Breast epithelium (tissue), 4 donors: ENCODE data around the gene SLC8A2. TPM values are rescaled to one million over a fixed set of nuclear protein-coding genes. Genes with fewer than 3 reads are reported as not detected.
A peak's percentile ranks its signal among the peaks of the same experiment; 100 is the strongest.

Experiments used
- DNase-seq, 2 donors: peaks; one replicate each; pipeline ENCODE4 v3.0.0-alpha.2; 2019; ENCODE audit warnings: low spot score in 2 of 2
- H3K27ac ChIP-seq, 2 donors: fragments of 200-600 bp; sonication (generic) in 1 of 2; one replicate each; pipeline ENCODE4 v1.5.1; 2016 to 2019; ENCODE audit warnings: mild to moderate bottlenecking in 1 of 2
- H3K27me3 ChIP-seq, 2 donors: fragments of 200-600 bp; sonication (generic) in 1 of 2; one replicate each; pipeline versions ENCODE4 v1.5.1 to v1.6.0; 2017 to 2019; ENCODE audit warnings: control low read depth in 1 of 2, mild to moderate bottlenecking in 1 of 2
- H3K36me3 ChIP-seq: fragments of 200-600 bp; one replicate; pipeline ENCODE4 v1.5.1; 2019
- H3K4me1 ChIP-seq, 2 donors: fragments of 200-600 bp; sonication (generic); one replicate each; pipeline ENCODE4 v1.5.1; 2016 to 2019; ENCODE audit warnings: control low read depth in 1 of 2
- H3K4me3 ChIP-seq, 3 donors: fragments of 200-600 bp; sonication (generic); 1 replicate in 2 of 3; 2 replicates in 1 of 3; pipeline ENCODE4 v1.5.1; 2016 to 2019; ENCODE audit warnings: mild to moderate bottlenecking in 3 of 3, moderate library complexity in 2 of 3
- H3K9me3 ChIP-seq, 2 donors: fragments of 200-600 bp; sonication (generic) in 1 of 2; one replicate each; pipeline ENCODE4 v1.5.1; 2016 to 2019; ENCODE audit warnings: control low read depth in 1 of 2
- POLR2A ChIP-seq: fragments of 450-650 bp; IDR thresholded peaks from one replicate; pipeline ENCODE4 v1.6.1; 2016; ENCODE audit warnings: antibody characterized with exemption, mild to moderate bottlenecking, moderate library complexity
- POLR2AphosphoS5 ChIP-seq, 3 donors: sonication (generic); formaldehyde crosslinking; IDR thresholded peaks; one replicate each; pipeline ENCODE4 v1.6.1; 2017; ENCODE audit warnings: antibody characterized with exemption in 3 of 3
- intact Hi-C: fragments of 100-400 bp; cut with DNase I; formaldehyde crosslinking; loops from one replicate; pipeline ENCODE4 v1.15.1; 2023; ENCODE audit warnings: low total_unique reads
- total RNA-seq, 3 donors: library from RNA; depleted of rRNA; stranded (reverse); fragments of >200 nt; gene quantifications; one replicate each; pipeline ENCODE4 v1.1.0, GENCODE V29; 2016
- TF ChIP-seq, protein P1 (sequence below), 3 donors: fragments of 450-650 bp; IDR thresholded peaks; one replicate each; pipeline ENCODE4 v1.5.1; 2016 to 2017; ENCODE audit warnings: antibody characterized with exemption in 3 of 3, mild to moderate bottlenecking in 3 of 3, moderate library complexity in 3 of 3

Gene SLC8A2
- total RNA-seq, 3 donors from 2014 or later = under 0.01 to 0.29 TPM; not detected in 1

GRCh38 chr19:47432091-47432490 is 39.6 kb downstream of the SLC8A2 start:
- peaks cover 3 to 13% of the 10 kb centered on the region in 2 donors for H3K4me1 ChIP-seq
- intact Hi-C loops = no loop called here
- no peak for TF ChIP-seq POLR2A
- TF ChIP-seq POLR2AphosphoS5 (IDR thresholded peaks at IDR 0.05) = no peak
- TF ChIP-seq, protein P1, sequence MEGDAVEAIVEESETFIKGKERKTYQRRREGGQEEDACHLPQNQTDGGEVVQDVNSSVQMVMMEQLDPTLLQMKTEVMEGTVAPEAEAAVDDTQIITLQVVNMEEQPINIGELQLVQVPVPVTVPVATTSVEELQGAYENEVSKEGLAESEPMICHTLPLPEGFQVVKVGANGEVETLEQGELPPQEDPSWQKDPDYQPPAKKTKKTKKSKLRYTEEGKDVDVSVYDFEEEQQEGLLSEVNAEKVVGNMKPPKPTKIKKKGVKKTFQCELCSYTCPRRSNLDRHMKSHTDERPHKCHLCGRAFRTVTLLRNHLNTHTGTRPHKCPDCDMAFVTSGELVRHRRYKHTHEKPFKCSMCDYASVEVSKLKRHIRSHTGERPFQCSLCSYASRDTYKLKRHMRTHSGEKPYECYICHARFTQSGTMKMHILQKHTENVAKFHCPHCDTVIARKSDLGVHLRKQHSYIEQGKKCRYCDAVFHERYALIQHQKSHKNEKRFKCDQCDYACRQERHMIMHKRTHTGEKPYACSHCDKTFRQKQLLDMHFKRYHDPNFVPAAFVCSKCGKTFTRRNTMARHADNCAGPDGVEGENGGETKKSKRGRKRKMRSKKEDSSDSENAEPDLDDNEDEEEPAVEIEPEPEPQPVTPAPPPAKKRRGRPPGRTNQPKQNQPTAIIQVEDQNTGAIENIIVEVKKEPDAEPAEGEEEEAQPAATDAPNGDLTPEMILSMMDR (IDR thresholded peaks at IDR 0.05) = no peak
- H3K27me3 ChIP-seq = peaks cover 3 to 30% of the 10 kb centered on the region in 2 donors
- H3K9me3 ChIP-seq = no peaks in the 10 kb centered on the region
- no peaks in the 10 kb centered on the region for H3K36me3 ChIP-seq
- no peak overlapping the region for H3K4me3 ChIP-seq
- DNase-seq = no peak
- no peak overlapping the region for H3K27ac ChIP-seq

DNA sequence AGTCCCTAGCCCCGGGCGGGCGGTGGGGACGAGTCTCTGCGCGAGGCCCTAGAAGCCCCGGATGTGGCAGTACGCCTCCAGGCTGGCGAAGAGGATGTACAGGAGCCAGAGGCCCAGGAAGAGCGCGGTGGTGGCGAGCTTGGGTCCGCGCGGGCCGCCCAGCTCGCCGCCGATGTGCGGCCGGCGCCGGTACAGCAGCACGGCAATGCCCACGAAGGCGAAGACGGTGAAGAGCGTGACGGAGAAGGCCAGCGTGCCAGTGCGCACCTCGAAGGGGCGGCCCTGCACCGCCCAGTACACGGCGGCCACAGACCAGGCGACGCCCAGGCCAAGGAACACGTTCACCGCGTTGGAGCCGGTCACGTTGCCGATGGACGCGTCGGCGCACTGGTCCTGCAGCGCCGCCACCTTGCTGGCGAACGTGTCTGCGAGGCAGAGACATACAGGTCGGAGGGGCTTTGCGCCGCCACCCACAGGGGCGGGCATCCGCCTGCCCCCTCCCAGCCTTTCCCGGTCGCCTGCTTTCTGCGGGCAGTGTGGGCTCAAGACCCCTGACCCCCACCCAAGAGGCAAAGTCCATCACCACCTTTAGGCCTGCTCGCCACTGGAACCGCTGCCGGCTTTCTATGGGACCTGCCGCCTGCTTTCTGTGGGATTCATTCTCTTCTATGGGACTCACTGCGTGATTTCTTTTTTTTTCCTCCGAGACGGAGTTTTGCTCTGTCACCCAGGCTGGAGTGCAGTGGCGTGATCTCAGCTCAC is 41.5 kb downstream of the SLC8A2 start:
- intact Hi-C loops = no loop called here
- H3K27me3 ChIP-seq = peaks cover 3 to 30% of the 10 kb centered on the region in 2 donors

GRCh38 chr19:47429140-47429793 is 42.4 kb downstream of the SLC8A2 start:
- H3K27ac ChIP-seq = no peak overlapping the region
- intact Hi-C loops = no loop called here
- no peak for DNase-seq
- no peak overlapping the region for H3K4me3 ChIP-seq
- no peaks in the 10 kb centered on the region for H3K9me3 ChIP-seq
- H3K4me1 ChIP-seq = peaks cover 3 to 13% of the 10 kb centered on the region in 2 donors
- H3K36me3 ChIP-seq = no peaks in the 10 kb centered on the region
- TF ChIP-seq POLR2AphosphoS5 (IDR thresholded peaks at IDR 0.05) = no peak
- TF ChIP-seq POLR2A = no peak
- TF ChIP-seq, protein P1 (IDR thresholded peaks at IDR 0.05) = no peak
- peaks cover 3 to 30% of the 10 kb centered on the region in 2 donors for H3K27me3 ChIP-seq

More for the DNA sequence above, 41.5 kb downstream of the SLC8A2 start:
- peak in 1 of 2 donors; percentile 61 for DNase-seq
- H3K4me3 ChIP-seq = peak overlapping the region in 2 of 3 donors; percentile 33 to 56
- no peak overlapping the region for H3K27ac ChIP-seq
- no peaks in the 10 kb centered on the region for H3K36me3 ChIP-seq
- H3K9me3 ChIP-seq = no peaks in the 10 kb centered on the region
- no peak for TF ChIP-seq POLR2AphosphoS5 (IDR thresholded peaks at IDR 0.05)
- TF ChIP-seq, protein P1 (IDR thresholded peaks at IDR 0.05) = peak; percentile 26 to 56 (median 55)
- H3K4me1 ChIP-seq = peaks cover 3 to 13% of the 10 kb centered on the region in 2 donors

- no peaks in the 10 kb centered on the region for H3K36me3 ChIP-seq
- TF ChIP-seq, protein P1 (IDR thresholded peaks at IDR 0.05) = no peak
- TF ChIP-seq POLR2AphosphoS5 (IDR thresholded peaks at IDR 0.05) (no peak), POLR2A (no peak)
- peaks cover 3 to 30% of the 10 kb centered on the region in 2 donors for H3K27me3 ChIP-seq
- intact Hi-C loops = no loop called here
- H3K9me3 ChIP-seq = no peaks in the 10 kb centered on the region
- peak overlapping the region in 2 of 3 donors; percentile 22 to 48 for H3K4me3 ChIP-seq
- peak overlapping the region; percentile 15 to 61 for H3K27ac ChIP-seq
- peak; percentile 90 to 93 for DNase-seq
- peaks cover 3 to 13% of the 10 kb centered on the region in 2 donors for H3K4me1 ChIP-seq
Observed at GRCh38 chr19:47428177-47428894, 43.4 kb downstream of the SLC8A2 start.
